GM19025 (cell line): ENCODE results near the gene SMYD5.
"Not testable (repeated sequence)": the region's sequence is repeated elsewhere in the genome, so short reads cannot be mapped to it uniquely, and the experiment has no call there.

Source experiments
- ATAC-seq: cut with Tn5 transposase; IDR thresholded peaks from one replicate; pipeline ENCODE4 v1.9.1; 2021; ENCODE audit warnings: mild to moderate bottlenecking, low read depth, moderate library complexity; ENCODE audit not compliant: unreplicated experiment

The SMYD5 gene

DNA sequence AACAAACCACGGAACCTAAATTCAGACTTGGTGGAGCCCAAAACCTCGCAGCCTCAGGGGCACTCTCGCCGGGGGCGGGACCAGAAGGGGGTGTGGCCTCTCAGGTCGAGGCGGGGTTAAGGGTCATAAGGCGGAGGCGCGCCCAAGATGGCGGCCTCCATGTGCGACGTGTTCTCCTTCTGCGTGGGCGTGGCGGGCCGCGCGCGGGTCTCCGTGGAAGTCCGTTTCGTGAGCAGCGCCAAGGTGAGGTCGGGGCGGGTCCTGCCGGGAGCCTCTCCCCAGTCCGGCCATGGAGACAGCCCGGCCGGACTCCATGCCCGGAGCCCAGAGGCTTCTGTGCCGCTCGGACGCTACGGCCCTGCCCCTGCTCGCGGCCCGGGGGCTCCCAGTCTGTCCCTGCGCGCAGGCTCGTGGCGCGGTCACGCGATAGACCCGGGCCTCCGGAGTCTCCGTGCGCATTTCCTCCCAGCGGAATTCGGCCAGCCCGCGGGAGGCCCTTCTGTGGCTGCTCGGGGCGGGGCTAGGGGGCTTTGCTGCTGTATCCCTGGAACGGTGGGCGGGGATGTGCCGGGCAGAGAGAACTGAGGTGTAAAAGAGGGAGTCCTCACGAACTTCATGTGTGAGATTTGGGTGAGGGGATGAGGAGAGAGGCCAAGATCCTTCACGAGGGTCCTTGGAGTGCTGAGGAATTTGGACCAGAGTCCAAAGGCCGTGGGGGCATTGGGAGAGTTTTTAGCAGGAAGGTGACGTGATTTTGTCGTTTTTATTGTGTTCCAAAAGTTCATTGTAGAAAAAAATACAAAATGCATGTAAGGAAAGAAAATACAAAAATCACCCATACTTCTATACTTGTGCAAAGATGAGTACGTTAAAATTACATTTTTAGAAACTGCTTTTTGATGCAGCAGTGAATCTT lies at the start of gene SMYD5:
Gene SMYD5 (plus strand): TSS at position 126 of the 916 bp plus-strand sequence. CDS start 22 bp downstream, at position 148.
- peak; percentile 93 for ATAC-seq

DNA sequence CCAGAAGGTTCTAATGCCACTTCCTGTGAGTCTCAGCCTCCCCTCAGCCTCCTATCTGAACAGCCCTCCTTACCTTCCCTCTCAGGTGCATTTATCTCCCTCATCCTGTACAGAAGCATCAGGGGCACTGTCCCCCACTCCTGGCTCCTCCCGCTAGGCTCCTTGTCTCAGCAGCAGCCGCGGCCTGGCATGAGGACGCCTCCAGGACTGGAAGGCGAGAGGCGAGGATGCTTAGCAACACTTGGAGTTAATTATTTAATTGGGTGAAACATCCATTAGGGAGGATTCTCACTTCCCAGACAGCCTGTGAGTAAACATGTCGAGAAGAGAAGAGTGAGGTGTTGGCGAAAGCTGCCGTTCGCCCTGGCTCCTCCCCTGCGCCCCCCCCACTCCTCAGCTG lies 48.1 kb upstream of the SMYD5 start:
- not testable (repeated sequence) for ATAC-seq

DNA sequence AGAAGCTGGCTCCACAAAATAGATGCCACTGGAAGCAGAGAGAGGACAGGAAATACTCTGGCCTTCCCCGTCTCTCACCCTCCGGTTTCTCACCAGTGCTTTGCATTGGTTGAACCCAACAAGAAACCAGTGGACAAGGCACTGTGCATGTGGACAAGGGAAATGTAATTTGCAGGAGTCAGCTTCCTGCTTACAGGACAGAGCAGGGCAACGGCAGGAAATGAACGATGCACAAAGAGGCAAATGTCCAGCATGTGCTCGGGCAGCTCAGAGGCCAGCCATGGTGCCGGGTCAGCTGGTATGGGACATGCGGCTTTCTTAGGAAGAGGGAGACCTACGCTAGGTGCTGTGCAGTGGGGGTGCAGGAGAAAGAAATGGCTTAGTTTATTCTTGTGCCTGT lies 47.2 kb upstream of the SMYD5 start:
- not testable (repeated sequence) for ATAC-seq

DNA sequence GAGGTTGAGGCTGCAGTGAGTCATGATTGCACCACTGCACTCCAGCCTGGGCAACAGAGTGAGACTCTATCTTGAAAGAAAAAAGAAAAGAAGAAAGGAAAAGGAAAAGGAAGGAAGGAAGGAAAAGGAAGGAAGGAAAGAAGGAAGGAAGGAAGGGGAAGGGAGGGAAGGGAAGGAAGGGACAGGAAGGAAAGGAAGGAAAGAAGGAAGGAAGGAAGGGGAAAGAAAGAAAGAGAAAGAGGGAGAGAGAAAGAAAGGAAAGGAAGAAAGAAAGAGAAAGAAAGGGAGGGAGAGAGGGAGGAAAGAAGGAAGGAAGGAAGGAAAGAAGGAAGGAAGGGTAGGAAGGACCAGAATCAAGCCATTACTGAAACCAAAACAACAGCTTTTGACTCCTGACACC lies 45.7 kb upstream of the SMYD5 start:
- ATAC-seq = not testable (repeated sequence)

DNA sequence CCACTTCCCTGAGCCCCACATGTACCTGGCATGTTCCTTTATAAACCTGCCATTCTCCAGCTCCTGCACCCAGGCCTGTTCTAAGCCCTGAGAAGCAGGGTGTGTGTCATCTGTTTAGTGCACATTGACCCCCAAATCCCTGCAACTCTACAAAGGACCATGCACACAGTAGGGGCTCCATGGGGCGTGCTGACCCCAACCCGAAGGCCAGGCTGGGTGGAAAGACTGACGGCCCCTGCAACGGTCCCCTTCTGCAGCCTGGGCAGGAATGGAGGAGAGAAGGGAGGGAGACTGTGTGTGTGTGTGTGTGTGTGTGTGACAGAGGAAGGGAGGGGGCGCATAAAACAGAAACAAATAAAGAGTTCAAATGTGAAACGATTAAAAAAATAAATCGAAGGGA lies 43.7 kb upstream of the SMYD5 start:
- ATAC-seq = not testable (repeated sequence)

DNA sequence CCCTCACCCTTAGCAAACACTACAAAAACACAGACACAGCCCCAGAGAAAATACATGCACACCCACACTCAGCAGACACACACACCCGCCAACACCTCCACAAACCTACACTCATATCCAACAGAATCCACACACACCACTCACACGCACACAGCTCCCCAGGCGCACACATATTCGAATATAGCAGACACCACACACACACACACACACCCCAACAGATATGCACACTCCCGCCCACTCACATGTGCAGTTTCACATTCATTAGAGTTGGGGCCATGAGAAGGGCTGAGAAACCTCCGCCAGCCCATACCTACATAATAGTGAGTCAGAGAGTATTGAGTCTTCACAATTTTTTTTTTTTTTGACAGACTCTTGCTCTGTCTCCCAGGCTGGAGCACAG lies 41.1 kb upstream of the SMYD5 start:
- no peak for ATAC-seq

DNA sequence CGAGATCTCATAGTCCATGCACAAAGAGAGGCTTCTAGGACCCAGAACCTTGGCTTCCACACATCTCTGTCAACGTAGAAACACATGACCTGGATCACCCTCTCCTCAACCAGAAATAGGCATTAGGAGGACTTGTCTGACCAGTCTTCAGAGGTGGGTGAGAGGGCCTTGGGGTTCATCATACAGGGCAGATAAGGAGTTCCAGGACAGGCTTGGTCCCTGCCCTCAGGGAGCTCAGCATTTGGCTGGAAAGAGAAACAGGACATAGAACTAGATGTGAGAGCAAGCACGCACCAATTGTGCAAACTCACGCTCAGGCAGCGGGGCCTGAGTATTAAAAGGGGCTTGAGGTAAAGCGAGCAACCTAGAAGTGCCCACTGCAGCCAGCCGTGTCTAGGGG lies 40.3 kb upstream of the SMYD5 start:
- ATAC-seq = no peak

DNA sequence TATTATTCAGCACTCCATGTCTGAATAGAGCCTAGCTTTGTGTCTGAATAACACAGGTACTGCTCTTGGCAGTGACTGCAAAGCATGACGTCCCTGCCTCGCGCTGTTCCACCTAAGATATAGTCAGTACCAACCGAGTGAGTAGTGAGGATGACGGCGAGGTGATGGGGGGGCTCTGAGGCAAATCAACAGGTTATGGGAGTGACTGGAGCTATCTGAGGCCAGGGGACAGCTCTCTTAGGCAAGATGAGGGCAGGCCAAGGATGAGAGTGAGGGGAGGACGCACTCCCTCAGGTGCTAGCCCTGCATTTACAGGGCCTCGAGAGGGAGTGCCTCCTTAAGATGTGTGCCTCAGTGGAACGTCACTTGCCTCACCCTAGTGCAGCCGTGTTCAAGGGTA lies 39.8 kb upstream of the SMYD5 start:
- ATAC-seq = no peak

DNA sequence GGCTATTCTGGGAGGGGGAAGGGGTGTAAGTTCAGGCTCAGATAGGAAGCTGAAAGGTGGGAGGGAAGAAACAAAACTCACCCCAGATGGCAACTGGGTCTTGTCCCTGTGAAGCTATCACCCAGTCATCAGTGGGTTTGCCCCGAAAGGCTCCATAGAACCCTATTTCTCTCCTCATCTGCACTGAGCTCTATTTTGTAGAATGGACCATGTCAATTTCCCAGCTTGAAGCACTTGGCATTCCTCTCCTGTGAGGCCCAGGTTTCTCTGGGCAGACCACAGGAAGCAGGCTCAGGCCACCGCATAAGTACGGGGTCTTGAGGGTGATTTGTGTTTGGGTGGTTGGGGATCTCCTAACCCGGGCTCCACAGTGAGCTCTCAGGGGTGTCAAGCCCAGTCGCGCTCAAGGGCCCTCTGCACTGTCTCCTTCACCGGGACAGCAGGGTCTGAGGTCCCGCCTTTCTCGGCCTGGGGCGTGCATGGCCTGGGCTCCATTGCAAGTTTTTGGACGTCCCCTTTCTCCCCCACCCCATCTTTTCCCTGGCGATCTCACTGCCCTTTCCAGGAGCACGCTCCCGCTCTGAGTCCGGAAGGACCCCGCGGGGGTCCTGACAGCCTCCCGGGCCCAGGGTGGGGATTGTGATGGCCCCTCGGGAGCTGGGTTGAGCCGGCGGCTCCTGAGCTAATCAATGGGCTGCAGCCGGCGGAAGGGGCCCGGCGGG lies 38.9 kb upstream of the SMYD5 start:
- ATAC-seq = no peak

DNA sequence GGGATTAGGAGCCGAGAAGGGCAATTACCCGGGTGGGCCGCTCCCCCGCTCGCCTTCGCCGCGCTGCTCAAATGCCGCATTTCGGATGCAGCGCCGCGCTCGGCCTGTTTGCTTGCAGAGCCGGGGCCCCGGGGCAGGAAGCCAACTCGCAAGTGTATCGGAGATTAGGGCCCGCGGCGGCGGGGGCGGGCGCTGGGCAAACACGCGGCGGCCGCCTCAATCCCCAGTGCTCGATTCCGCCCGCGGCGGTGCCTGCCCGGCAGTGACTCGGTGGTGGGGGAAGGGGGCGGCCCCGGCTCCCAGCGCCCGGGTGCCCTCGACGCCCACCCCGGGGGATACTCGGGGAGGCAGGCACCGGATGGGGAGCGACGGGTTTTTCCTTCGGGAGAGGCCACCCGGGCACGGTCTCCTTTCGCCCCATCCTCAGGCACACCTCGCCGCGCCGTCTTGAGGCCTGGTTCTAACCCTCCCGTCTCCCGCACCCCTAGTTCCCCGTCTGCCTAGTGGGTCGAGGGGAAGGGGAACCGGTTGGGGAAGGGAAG lies 38.3 kb upstream of the SMYD5 start:
- ATAC-seq = no peak

DNA sequence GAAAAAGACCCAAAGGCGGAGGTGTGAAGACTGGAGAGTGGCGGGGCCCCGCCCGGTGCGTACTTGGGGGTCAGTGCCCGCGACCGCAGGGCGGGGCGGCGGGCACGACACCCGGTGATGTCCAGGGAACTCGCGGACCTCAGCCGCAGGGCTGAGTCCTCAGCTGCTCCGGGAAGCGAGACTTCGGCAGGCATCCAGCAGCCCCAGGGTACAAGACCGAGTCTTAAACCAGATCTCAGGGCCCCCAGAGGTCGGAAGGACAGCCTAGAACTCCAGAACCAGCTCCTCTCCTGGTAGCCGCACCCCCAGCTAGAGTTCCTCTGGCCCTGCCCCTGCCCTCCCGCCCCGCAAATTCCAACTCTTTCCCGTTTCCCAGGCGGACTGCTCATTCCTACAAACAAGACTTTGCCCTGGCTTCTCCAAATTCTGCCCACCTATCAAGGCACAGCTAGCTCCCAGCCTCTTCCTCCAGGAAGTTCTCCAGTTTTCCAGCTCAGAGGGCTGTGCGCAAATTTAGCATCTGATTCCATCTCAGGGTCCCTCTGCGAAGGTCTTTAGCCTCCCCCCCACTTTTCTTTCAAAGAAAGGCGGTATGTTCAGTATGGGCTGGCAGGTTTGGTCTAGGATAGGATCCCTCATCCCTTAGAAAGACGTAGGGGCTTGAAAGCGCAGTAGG lies 37.7 kb upstream of the SMYD5 start:
- ATAC-seq = no peak

DNA sequence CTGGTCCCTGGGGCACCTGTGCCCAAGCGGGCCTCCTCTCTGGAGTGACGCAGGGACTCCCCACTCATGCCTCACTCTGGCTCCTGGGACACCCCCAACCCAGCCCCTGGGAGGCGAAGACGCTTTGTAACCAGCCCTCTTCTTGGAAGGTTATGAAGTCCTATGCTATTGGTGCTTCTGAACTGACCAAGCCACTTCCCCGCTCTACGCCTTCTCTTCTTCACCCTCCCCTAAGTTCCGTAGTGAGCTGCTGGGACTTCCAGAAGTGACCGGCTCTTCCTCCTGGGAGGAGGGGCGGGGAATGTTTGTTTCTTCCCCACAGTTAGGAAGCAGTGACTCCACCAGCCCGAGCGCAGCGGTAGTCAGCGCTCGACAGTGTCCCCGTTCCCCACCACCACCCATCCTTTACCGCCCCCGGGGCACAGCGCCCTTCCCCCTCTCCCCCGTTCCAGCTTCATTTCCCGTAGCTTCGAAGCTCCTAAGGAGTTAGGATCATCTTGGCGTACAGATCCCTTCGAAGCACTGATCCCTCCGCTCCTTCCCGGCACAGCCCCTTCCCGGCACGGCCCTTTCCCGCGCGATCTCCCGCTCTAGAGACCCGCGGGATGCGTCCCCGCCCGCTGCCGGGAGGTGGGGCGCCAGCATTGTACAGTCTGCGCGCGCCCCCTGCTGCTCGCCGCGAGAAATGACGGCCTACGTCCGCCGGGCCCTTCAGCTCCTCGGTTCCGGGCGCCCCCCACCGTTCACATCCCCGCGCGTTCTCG lies 37.0 kb upstream of the SMYD5 start:
- ATAC-seq = peak; percentile 80

DNA sequence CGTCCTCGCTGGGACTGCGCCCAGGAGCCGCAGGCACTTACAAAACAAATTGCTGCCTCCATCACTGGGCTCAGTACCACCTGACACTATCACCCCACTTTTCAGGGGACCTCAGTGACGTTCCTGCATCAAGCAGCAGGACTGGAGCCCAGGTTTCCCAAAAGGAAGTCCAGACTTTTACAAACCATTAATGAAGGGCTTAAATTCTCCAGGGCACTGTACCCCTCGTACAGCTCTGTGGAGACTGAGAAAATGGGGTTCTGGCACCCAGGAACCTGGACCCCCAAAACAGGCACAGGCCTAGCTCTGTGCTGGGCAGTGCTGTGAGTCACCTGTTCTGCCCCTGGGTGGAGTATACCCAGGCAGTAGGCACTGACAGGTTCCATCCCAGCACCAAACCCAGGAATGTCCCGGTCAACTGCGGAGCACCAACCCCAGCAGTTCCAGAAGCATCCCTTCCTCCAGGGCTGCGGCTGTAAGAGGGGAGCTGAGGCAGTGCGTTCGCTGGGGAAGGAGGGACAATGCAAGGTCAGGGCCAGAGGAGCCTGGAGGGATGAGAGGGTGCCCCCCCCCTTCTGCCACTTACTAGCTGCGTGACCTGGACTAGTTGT lies 36.3 kb upstream of the SMYD5 start:
- ATAC-seq = no peak

DNA sequence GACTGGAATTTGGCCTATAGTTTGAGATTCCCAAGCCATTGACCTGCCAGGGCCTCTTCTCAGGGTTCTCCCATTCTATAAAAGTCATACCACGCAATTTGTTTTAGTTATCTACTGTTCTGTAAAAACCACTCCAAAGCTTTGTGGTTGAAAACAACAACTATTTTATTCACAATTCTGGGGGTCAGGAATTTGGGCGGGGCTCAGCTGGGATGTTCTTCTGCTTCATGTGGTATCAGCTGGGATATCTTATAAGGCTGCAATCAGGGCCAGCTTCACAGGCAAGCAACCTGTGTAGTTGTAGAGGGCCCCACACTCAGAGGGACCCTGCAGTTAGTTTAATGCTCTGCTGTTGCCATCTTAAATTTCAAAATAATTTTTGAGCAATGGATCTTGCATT lies 28.1 kb upstream of the SMYD5 start:
- no peak for ATAC-seq

DNA sequence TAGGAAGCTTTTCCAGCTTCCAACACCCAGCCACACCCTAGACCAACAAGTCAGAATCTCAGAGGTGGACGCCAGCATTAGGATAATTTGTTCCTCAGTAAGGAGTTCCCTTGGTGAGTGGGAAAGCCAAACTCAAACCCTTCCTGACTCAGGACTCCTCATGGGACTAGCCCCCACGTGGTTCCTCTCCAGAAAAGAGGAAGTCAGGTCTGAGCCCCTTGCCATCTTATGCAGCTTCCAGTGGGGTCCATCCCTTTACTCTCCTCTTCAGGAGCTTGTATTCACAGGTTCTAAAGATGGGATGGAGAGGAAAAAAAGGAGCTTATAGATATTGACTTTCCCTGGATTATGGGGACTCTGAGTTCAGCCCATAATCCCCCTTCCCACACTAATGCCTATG lies 26.5 kb upstream of the SMYD5 start:
- no peak for ATAC-seq

DNA sequence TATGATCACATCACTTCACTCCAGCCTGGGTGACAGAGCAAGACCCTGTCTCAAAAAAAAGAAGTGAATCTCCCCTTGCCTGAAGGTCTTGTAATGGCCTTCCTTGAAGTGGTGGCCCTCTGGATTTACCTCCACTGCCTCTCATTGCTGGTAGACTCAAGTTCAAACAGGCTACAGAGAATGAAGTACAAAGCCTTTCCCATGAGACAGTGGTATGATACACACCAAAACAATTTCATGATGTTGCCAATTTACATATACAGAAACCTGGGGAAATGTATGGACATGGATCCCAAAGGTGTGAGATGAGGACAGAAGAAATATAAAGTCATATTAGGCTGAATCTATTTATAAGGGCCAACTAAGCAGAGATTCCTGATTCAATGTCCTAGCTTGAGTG lies 16.5 kb upstream of the SMYD5 start:
- ATAC-seq = no peak

DNA sequence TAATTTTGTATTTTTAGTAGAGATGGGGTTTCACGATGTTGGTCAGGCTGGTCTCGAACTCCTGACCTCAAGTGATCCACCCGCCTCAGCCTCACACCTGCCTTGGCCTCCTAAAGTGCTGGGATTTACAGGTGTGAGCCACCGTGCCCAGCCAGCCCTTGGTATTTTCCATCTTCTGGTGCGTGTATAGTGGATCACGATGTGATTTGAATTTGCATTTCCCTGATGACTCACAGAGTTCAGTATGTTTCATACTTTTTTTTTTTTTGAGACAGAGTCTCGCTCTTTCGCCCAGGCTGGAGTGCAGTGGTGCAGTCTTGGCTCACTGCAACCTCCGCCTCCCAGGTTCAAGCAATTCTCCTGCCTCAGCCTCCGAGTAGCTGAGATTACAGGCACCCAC lies 13.8 kb upstream of the SMYD5 start:
- ATAC-seq = not testable (repeated sequence)

DNA sequence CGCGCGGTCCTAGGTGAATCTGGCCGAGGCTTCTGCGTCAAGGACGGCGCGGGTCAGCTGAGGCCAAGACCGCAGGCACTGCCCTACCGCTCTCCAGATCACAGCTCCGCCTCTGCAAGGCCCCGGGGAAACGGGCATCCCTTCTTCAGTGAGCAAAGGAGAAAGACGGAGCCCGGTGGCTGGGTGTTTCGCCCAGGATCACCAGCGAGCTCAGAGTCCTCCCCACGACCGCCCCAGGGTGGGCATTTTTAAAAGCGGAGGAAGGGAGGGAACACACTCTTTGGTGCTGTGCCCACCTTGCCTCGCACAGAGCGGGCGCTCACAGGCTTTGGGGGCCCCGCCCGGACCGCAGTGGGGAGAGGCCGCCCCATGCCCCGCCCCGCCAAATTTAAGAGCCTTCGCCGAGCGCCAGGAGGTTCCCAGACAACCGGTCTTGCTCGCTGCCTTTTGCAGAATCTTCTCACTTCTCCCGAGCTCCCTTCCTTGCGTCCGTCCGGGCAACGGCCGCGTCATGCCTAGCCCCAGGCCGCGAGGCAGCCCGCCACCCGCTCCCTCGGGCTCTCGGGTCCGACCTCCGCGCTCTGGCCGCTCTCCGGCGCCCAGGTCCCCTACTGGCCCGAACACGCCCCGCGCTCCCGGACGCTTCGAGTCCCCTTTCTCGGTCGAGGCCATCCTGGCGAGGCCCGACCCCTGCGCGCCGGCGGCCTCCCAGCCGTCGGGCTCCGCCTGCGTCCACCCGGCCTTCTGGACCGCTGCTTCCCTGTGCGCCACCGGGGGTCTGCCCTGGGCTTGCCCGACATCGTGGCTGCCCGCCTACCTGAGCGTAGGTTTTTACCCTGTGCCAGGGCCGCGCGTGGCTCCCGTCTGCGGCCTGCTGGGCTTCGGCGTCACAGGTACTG lies 11.6 kb upstream of the SMYD5 start, which contains the start of gene NOTO:
Gene NOTO (plus strand): TSS at position 419 of the 899 bp plus-strand sequence. CDS start 93 bp downstream, at position 512.
- no peak for ATAC-seq
